Measurements from ENCODE around the gene SPO11.

The SPO11 gene

GRCh38 chr20:57380081-57380750 lies 50.6 kb downstream of the SPO11 start:
- H3K4me3 ChIP-seq (ENCODE audit: low read depth in 1 of 2, low read length in 2 of 2), result no peak overlapping the region
- no peaks in the 10 kb centered on the region for H3K4me1 ChIP-seq (ENCODE audit: insufficient read depth, low read length)
- H3K36me3 ChIP-seq (ENCODE audit: insufficient read depth, low read length), result peaks cover 33% of the 10 kb centered on the region
- no peak overlapping the region for H3K27ac ChIP-seq (ENCODE audit: low read depth, low read length)
- H3K27me3 ChIP-seq (ENCODE audit: control insufficient read depth in 1 of 2, insufficient read depth in 2 of 2, low read length in 2 of 2), result no peaks in the 10 kb centered on the region
- no peak overlapping the region for H3K9ac ChIP-seq (ENCODE audit: low read length)
- H3K9me3 ChIP-seq (ENCODE audit: low read length), result no peaks in the 10 kb centered on the region

GRCh38 chr20:57381596-57382503 lies 52.2 kb downstream of the SPO11 start:
- Histone ChIP-seq H3K9ac (ENCODE audit: low read length) (no peak overlapping the region), H3K4me3 (ENCODE audit: low read depth in 1 of 2, low read length in 2 of 2) (no peak overlapping the region), H3K36me3 (ENCODE audit: insufficient read depth, low read length) (peaks cover 17% of the 10 kb centered on the region), H3K27me3 (ENCODE audit: control insufficient read depth in 1 of 2, insufficient read depth in 2 of 2, low read length in 2 of 2) (no peaks in the 10 kb centered on the region), H3K27ac (ENCODE audit: low read depth, low read length) (peak overlapping the region; percentile 7), H3K4me1 (ENCODE audit: insufficient read depth, low read length) (no peaks in the 10 kb centered on the region), H3K9me3 (ENCODE audit: low read length) (no peaks in the 10 kb centered on the region)

GRCh38 chr20:57382516-57382915 lies 52.9 kb downstream of the SPO11 start:
- H3K4me1 ChIP-seq (ENCODE audit: insufficient read depth, low read length), result no peaks in the 10 kb centered on the region
- no peak overlapping the region for H3K4me3 ChIP-seq (ENCODE audit: low read depth in 1 of 2, low read length in 2 of 2)
- no peak overlapping the region for H3K9ac ChIP-seq (ENCODE audit: low read length)
- no peak overlapping the region for H3K27ac ChIP-seq (ENCODE audit: low read depth, low read length)
- H3K36me3 ChIP-seq (ENCODE audit: insufficient read depth, low read length), result peaks cover 16% of the 10 kb centered on the region
- no peaks in the 10 kb centered on the region for H3K27me3 ChIP-seq (ENCODE audit: control insufficient read depth in 1 of 2, insufficient read depth in 2 of 2, low read length in 2 of 2)
- H3K9me3 ChIP-seq (ENCODE audit: low read length), result no peaks in the 10 kb centered on the region

GRCh38 chr20:57383447-57384347 lies 54.1 kb downstream of the SPO11 start:
- no peak overlapping the region for H3K27ac ChIP-seq (ENCODE audit: low read depth, low read length)
- no peak overlapping the region for H3K9ac ChIP-seq (ENCODE audit: low read length)
- no peaks in the 10 kb centered on the region for H3K9me3 ChIP-seq (ENCODE audit: low read length)
- no peak overlapping the region for H3K4me3 ChIP-seq (ENCODE audit: low read depth in 1 of 2, low read length in 2 of 2)
- H3K27me3 ChIP-seq (ENCODE audit: control insufficient read depth in 1 of 2, insufficient read depth in 2 of 2, low read length in 2 of 2), result no peaks in the 10 kb centered on the region
- H3K4me1 ChIP-seq (ENCODE audit: insufficient read depth, low read length), result no peaks in the 10 kb centered on the region
- peaks cover 14% of the 10 kb centered on the region for H3K36me3 ChIP-seq (ENCODE audit: insufficient read depth, low read length)

GRCh38 chr20:57384486-57384885 lies 54.9 kb downstream of the SPO11 start:
- no peak overlapping the region for H3K4me3 ChIP-seq (ENCODE audit: low read depth in 1 of 2, low read length in 2 of 2)
- no peaks in the 10 kb centered on the region for H3K9me3 ChIP-seq (ENCODE audit: low read length)
- H3K9ac ChIP-seq (ENCODE audit: low read length), result no peak overlapping the region
- H3K27ac ChIP-seq (ENCODE audit: low read depth, low read length), result no peak overlapping the region
- H3K4me1 ChIP-seq (ENCODE audit: insufficient read depth, low read length), result peaks cover 1% of the 10 kb centered on the region
- H3K27me3 ChIP-seq (ENCODE audit: control insufficient read depth in 1 of 2, insufficient read depth in 2 of 2, low read length in 2 of 2), result no peaks in the 10 kb centered on the region
- peaks cover 10% of the 10 kb centered on the region for H3K36me3 ChIP-seq (ENCODE audit: insufficient read depth, low read length)

GRCh38 chr20:57384953-57385761 lies 55.6 kb downstream of the SPO11 start:
- Histone ChIP-seq H3K27me3 (ENCODE audit: control insufficient read depth in 1 of 2, insufficient read depth in 2 of 2, low read length in 2 of 2) (no peaks in the 10 kb centered on the region), H3K9ac (ENCODE audit: low read length) (no peak overlapping the region), H3K4me3 (ENCODE audit: low read depth in 1 of 2, low read length in 2 of 2) (no peak overlapping the region), H3K27ac (ENCODE audit: low read depth, low read length) (no peak overlapping the region), H3K4me1 (ENCODE audit: insufficient read depth, low read length) (peaks cover 8% of the 10 kb centered on the region), H3K9me3 (ENCODE audit: low read length) (no peaks in the 10 kb centered on the region), H3K36me3 (ENCODE audit: insufficient read depth, low read length) (peaks cover 7% of the 10 kb centered on the region)

GRCh38 chr20:57385940-57386339 lies 56.3 kb downstream of the SPO11 start:
- H3K27ac ChIP-seq (ENCODE audit: low read depth, low read length), result no peak overlapping the region
- H3K27me3 ChIP-seq (ENCODE audit: control insufficient read depth in 1 of 2, insufficient read depth in 2 of 2, low read length in 2 of 2), result no peaks in the 10 kb centered on the region
- H3K9me3 ChIP-seq (ENCODE audit: low read length), result no peaks in the 10 kb centered on the region
- H3K9ac ChIP-seq (ENCODE audit: low read length), result no peak overlapping the region
- H3K4me1 ChIP-seq (ENCODE audit: insufficient read depth, low read length), result peaks cover 9% of the 10 kb centered on the region
- H3K4me3 ChIP-seq (ENCODE audit: low read depth in 1 of 2, low read length in 2 of 2), result no peak overlapping the region
- H3K36me3 ChIP-seq (ENCODE audit: insufficient read depth, low read length), result no peaks in the 10 kb centered on the region

- H3K9ac ChIP-seq (ENCODE audit: low read length), result no peak overlapping the region
- H3K27me3 ChIP-seq (ENCODE audit: control insufficient read depth in 1 of 2, insufficient read depth in 2 of 2, low read length in 2 of 2), result no peaks in the 10 kb centered on the region
- H3K36me3 ChIP-seq (ENCODE audit: insufficient read depth, low read length), result no peaks in the 10 kb centered on the region
- H3K4me1 ChIP-seq (ENCODE audit: insufficient read depth, low read length), result peaks cover 9% of the 10 kb centered on the region
- no peak overlapping the region for H3K4me3 ChIP-seq (ENCODE audit: low read depth in 1 of 2, low read length in 2 of 2)
- no peak overlapping the region for H3K27ac ChIP-seq (ENCODE audit: low read depth, low read length)
- H3K9me3 ChIP-seq (ENCODE audit: low read length), result no peaks in the 10 kb centered on the region
Observed at GRCh38 chr20:57386762-57387161, 57.2 kb downstream of the SPO11 start.

GRCh38 chr20:57387463-57387862 lies 57.9 kb downstream of the SPO11 start:
- H3K36me3 ChIP-seq (ENCODE audit: insufficient read depth, low read length), result no peaks in the 10 kb centered on the region
- H3K27me3 ChIP-seq (ENCODE audit: control insufficient read depth in 1 of 2, insufficient read depth in 2 of 2, low read length in 2 of 2), result no peaks in the 10 kb centered on the region
- no peak overlapping the region for H3K4me3 ChIP-seq (ENCODE audit: low read depth in 1 of 2, low read length in 2 of 2)
- H3K9me3 ChIP-seq (ENCODE audit: low read length), result no peaks in the 10 kb centered on the region
- H3K4me1 ChIP-seq (ENCODE audit: insufficient read depth, low read length), result peaks cover 13% of the 10 kb centered on the region
- no peak overlapping the region for H3K9ac ChIP-seq (ENCODE audit: low read length)
- no peak overlapping the region for H3K27ac ChIP-seq (ENCODE audit: low read depth, low read length)

GRCh38 chr20:57387945-57388371 lies 58.4 kb downstream of the SPO11 start:
- Histone ChIP-seq H3K4me3 (ENCODE audit: low read depth in 1 of 2, low read length in 2 of 2) (no peak overlapping the region), H3K9ac (ENCODE audit: low read length) (no peak overlapping the region), H3K27me3 (ENCODE audit: control insufficient read depth in 1 of 2, insufficient read depth in 2 of 2, low read length in 2 of 2) (no peaks in the 10 kb centered on the region), H3K4me1 (ENCODE audit: insufficient read depth, low read length) (peaks cover 18% of the 10 kb centered on the region), H3K9me3 (ENCODE audit: low read length) (no peaks in the 10 kb centered on the region), H3K27ac (ENCODE audit: low read depth, low read length) (no peak overlapping the region), H3K36me3 (ENCODE audit: insufficient read depth, low read length) (no peaks in the 10 kb centered on the region)
